ENCODE results near the gene TNIK. TPM values are rescaled to one million over a fixed set of nuclear protein-coding genes. Genes with fewer than 3 reads are reported as not detected.

TNIK gene
- total and polyA plus RNA-seq, 10 donors, result 0.85 to 34.5 (median 14.1) TPM

- 86 to 94% (median 88%) methylated on average over 6 of the region's 6 CpGs for WGBS, 5 donors
Observed at GRCh38 chr3:171156401-171157010, 303.7 kb downstream of the TNIK start.

DNA sequence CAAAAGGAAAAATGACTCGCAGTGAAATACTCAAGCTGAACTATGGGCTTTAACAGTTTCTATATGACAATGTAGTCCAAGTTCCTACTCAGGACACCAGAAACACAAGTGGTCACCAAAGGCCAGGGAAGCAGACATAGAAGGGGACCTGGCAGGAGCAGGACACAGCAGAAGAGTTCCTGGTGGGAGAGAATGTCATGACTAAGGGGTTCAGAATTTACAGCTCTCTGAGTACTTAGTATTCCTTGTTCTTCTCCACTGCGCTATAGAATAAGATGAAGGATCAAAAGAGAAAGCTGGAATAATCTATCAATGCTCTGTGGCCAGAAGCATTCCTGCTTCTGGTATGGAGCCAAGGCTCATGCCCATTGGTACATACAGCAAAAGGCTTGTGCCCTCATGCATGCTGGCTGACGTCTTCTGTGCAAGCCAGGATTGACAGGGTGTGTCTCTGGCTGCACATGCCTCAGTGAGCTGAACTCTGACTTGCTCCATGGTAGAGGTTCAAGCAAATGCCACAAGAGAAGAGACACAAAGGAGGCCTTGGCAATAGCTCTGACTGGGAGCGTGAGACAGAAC, 305.0 kb downstream of the TNIK start:
- H3K9me3 ChIP-seq, result no peaks in the 10 kb centered on the region
- DNase-seq, result no peak
- no peak overlapping the region for H3K27ac ChIP-seq
- H3K27me3 ChIP-seq (replicated peaks in 1 of 7), result no peaks in the 10 kb centered on the region
- 87 to 95% (median 93%) methylated on average over 4 of the region's 4 CpGs for WGBS, 5 donors
- no peak overlapping the region for H3K4me3 ChIP-seq
- peaks cover 0 to 44% (median 3%) of the 10 kb centered on the region in 6 donors for H3K36me3 ChIP-seq
- no peaks in the 10 kb centered on the region for H3K4me1 ChIP-seq
- intact Hi-C loops (cut with DNase I; ENCODE audit: low total_unique reads), result no loop called here
- no peak for TF ChIP-seq POLR2AphosphoS5 (IDR thresholded peaks at IDR 0.05)
- TF ChIP-seq POLR2A (IDR thresholded peaks at IDR 0.05), result no peak
- TF ChIP-seq CTCF (IDR thresholded peaks at IDR 0.05 in 8 of 11, conservative IDR thresholded peaks at IDR 0.05 in 3 of 11), result no peak

More at GRCh38 chr3:171156401-171157010, 303.7 kb downstream of the TNIK start:
- H3K9me3 ChIP-seq, result no peaks in the 10 kb centered on the region
- peaks cover 0 to 47% (median 3%) of the 10 kb centered on the region in 6 donors for H3K36me3 ChIP-seq
- H3K4me3 ChIP-seq, result no peak overlapping the region
- no peak for TF ChIP-seq POLR2AphosphoS5 (IDR thresholded peaks at IDR 0.05)
- TF ChIP-seq CTCF (IDR thresholded peaks at IDR 0.05 in 8 of 11, conservative IDR thresholded peaks at IDR 0.05 in 3 of 11), result no peak
- no peak for TF ChIP-seq POLR2A (IDR thresholded peaks at IDR 0.05)
- no peaks in the 10 kb centered on the region for H3K4me1 ChIP-seq
- intact Hi-C loops (cut with DNase I; ENCODE audit: low total_unique reads), result no loop called here
- DNase-seq, result no peak
- H3K27me3 ChIP-seq (replicated peaks in 1 of 7), result no peaks in the 10 kb centered on the region
- H3K27ac ChIP-seq, result no peak overlapping the region

GRCh38 chr3:171150945-171151344, 309.3 kb downstream of the TNIK start:
- no peak for DNase-seq
- H3K4me1 ChIP-seq, result no peaks in the 10 kb centered on the region
- H3K4me3 ChIP-seq, result no peak overlapping the region
- intact Hi-C loops (cut with DNase I; ENCODE audit: low total_unique reads), result no loop called here
- peaks cover 0 to 16% (median 0%) of the 10 kb centered on the region in 6 donors for H3K36me3 ChIP-seq
- 76 to 87% (median 83%) methylated on average over 2 of the region's 2 CpGs for whole genome bisulfite sequencing, 5 donors
- no peaks in the 10 kb centered on the region for H3K27me3 ChIP-seq (replicated peaks in 1 of 7)
- no peaks in the 10 kb centered on the region for H3K9me3 ChIP-seq
- H3K27ac ChIP-seq, result no peak overlapping the region
- no peak for TF ChIP-seq POLR2A (IDR thresholded peaks at IDR 0.05)
- no peak for TF ChIP-seq CTCF (IDR thresholded peaks at IDR 0.05 in 8 of 11, conservative IDR thresholded peaks at IDR 0.05 in 3 of 11)
- TF ChIP-seq POLR2AphosphoS5 (IDR thresholded peaks at IDR 0.05), result no peak

GRCh38 chr3:171149526-171150116, 310.6 kb downstream of the TNIK start:
- no peak for DNase-seq
- TF ChIP-seq POLR2A (IDR thresholded peaks at IDR 0.05), result no peak
- TF ChIP-seq CTCF (IDR thresholded peaks at IDR 0.05 in 8 of 11, conservative IDR thresholded peaks at IDR 0.05 in 3 of 11), result no peak
- TF ChIP-seq POLR2AphosphoS5 (IDR thresholded peaks at IDR 0.05), result no peak
- H3K9me3 ChIP-seq, result no peaks in the 10 kb centered on the region
- H3K27me3 ChIP-seq (replicated peaks in 1 of 7), result no peaks in the 10 kb centered on the region
- no peak overlapping the region for H3K4me3 ChIP-seq
- peaks cover 0 to 5% (median 0%) of the 10 kb centered on the region in 6 donors for H3K36me3 ChIP-seq
- no peaks in the 10 kb centered on the region for H3K4me1 ChIP-seq
- WGBS, 5 donors, result 88 to 96% (median 91%) methylated on average over 7 of the region's 7 CpGs
- no peak overlapping the region for H3K27ac ChIP-seq
- intact Hi-C loops (cut with DNase I; ENCODE audit: low total_unique reads), result no loop called here
